HCT116 (cell line): ENCODE results near the gene KLC4. TPM values are rescaled to one million over a fixed set of nuclear protein-coding genes. Genes with fewer than 3 reads are reported as not detected.
A peak's percentile ranks its signal among the peaks of the same experiment; 100 is the strongest.

Source experiments
- ATAC-seq: fragments of 200-7000 bp; cut with Tn5 transposase; 2 replicates; pipeline ENCODE4 v1.9.1; 2020; ENCODE audit warnings: mild to moderate bottlenecking, moderate library complexity
- BruUV-seq: library from RNA; stranded (reverse); fragments of 400-500 nt; replicated peaks from 2 replicates; lab custom pipeline; 2021; lab: Mats Ljungman, UMichigan
- CTCF ChIA-PET: fragments of 300-600 bp; sonication (Branson Sonifier 250); formaldehyde crosslinking; loops from one replicate; lab custom pipeline; 2021; ENCODE audit warnings: antibody characterized with exemption; lab: Charles Lee
- POLR2A ChIA-PET: fragments of 300-600, 350-600 bp; sonication (Branson Sonifier 250); formaldehyde crosslinking; loops from one replicate; lab custom pipeline; 2021; ENCODE audit warnings: antibody characterized with exemption; lab: Charles Lee
- RAD21 ChIA-PET, 2 experiments: fragments of 300-600 bp; sonication (Branson Sonifier 250); formaldehyde crosslinking; loops; one replicate each; lab custom pipeline; 2023; ENCODE audit warnings: low total read pairs in 2 of 2; ENCODE audit not compliant: uncharacterized antibody in 2 of 2, unreplicated experiment in 2 of 2, low non-redundant PET in 1 of 2; lab: Charles Lee
- DNase-seq: peaks from one replicate; pipeline ENCODE4 v3.0.0-alpha.2; 2010; ENCODE audit warnings: low read depth, low spot score
- H2AFZ ChIP-seq: fragments of 200-600 bp; shearing (Covaris generic), sonication (generic); 2 replicates; pipeline ENCODE4 v1.6.1; 2017; ENCODE audit warnings: low read depth, mixed run types, mixed read lengths, antibody characterized with exemption, low read length; ENCODE audit not compliant: poor library complexity, severe bottlenecking
- H3K27ac ChIP-seq: 2 replicates; pipeline ENCODE4 v1.5.1; 2012; ENCODE audit warnings: low read depth, low read length
- H3K27me3 ChIP-seq: fragments of 200-600 bp; sonication (generic); 2 replicates; pipeline ENCODE4 v1.6.1; 2016; ENCODE audit warnings: mixed run types, low read length, mixed read lengths; ENCODE audit not compliant: insufficient read depth
- H3K36me3 ChIP-seq, 2 experiments: fragments of 200-500 bp in 1 of 2; fragments of 200-600 bp in 1 of 2; sonication (Bioruptor generic) in 1 of 2; sonication (generic) in 1 of 2; 2 replicates each; pipeline versions ENCODE4 v1.5.1 to v1.6.1; 2014 to 2016; ENCODE audit warnings: low read length in 2 of 2, inconsistent platforms in 1 of 2, mixed read lengths in 1 of 2, mixed run types in 1 of 2; ENCODE audit not compliant: insufficient read depth in 2 of 2, control insufficient read depth in 1 of 2
- H3K4me1 ChIP-seq, 2 experiments: fragments of 200-600 bp in 1 of 2; sonication (generic) in 1 of 2; 2 replicates each; pipeline versions ENCODE4 v1.5.1 to v1.6.1; 2012 to 2017; ENCODE audit warnings: low read length in 2 of 2, inconsistent platforms in 1 of 2, mild to moderate bottlenecking in 1 of 2, mixed read lengths in 1 of 2, mixed run types in 1 of 2, moderate library complexity in 1 of 2; ENCODE audit not compliant: insufficient read depth in 2 of 2, control insufficient read depth in 1 of 2
- H3K4me2 ChIP-seq: fragments of 200-600 bp; sonication (generic); 2 replicates; pipeline ENCODE4 v1.6.1; 2017; ENCODE audit warnings: mixed run types, low read length, mixed read lengths
- H3K4me3 ChIP-seq, 2 experiments: fragments of 200-600 bp in 1 of 2; sonication (generic) in 1 of 2; replicated peaks in 1 of 2; 2 replicates each; pipeline ENCODE4 v1.5.1; 2011 to 2016; ENCODE audit warnings: low read length in 2 of 2, control low read depth in 1 of 2, low read depth in 1 of 2, mild to moderate bottlenecking in 1 of 2, mixed read lengths in 1 of 2, mixed run types in 1 of 2
- H3K79me2 ChIP-seq: fragments of 200-600 bp; sonication (generic); 2 replicates; pipeline ENCODE4 v1.6.1; 2017; ENCODE audit warnings: mild to moderate bottlenecking, mixed run types, low read length, moderate library complexity, mixed read lengths; ENCODE audit not compliant: insufficient read depth
- H3K9ac ChIP-seq: fragments of 200-600 bp; sonication (generic); 2 replicates; pipeline ENCODE4 v1.6.1; 2016; ENCODE audit warnings: low read length, mixed read lengths
- H3K9me2 ChIP-seq: fragments of 200-600 bp; sonication (generic), shearing (Covaris generic); 2 replicates; pipeline ENCODE4 v1.6.1; 2017; ENCODE audit warnings: mixed run types, mild to moderate bottlenecking, moderate library complexity; ENCODE audit not compliant: insufficient read depth
- H3K9me3 ChIP-seq, 2 experiments: fragments of 200-500 bp in 1 of 2; fragments of 200-600 bp in 1 of 2; sonication (Bioruptor generic) in 1 of 2; sonication (generic) in 1 of 2; 2 replicates each; pipeline ENCODE4 v1.6.1; 2014 to 2017; ENCODE audit warnings: low read length in 2 of 2, mixed read lengths in 2 of 2, inconsistent platforms in 1 of 2, low read depth in 1 of 2, mild to moderate bottlenecking in 1 of 2, mixed run types in 1 of 2, moderate library complexity in 1 of 2; ENCODE audit not compliant: control insufficient read depth in 1 of 2, insufficient read depth in 1 of 2
- H4K20me1 ChIP-seq: fragments of 200-600 bp; sonication (generic), shearing (Covaris generic); 2 replicates; pipeline ENCODE4 v1.6.1; 2017; ENCODE audit warnings: mixed run types, mild to moderate bottlenecking, moderate library complexity; ENCODE audit not compliant: insufficient read depth
- POLR2A ChIP-seq: IDR thresholded peaks from 2 replicates; pipeline ENCODE4 v1.7.0; 2011; ENCODE audit warnings: borderline replicate concordance; ENCODE audit not compliant: insufficient read depth, insufficient read length; ENCODE audit errors: extremely low read depth
- POLR2AphosphoS5 ChIP-seq: IDR thresholded peaks from 2 replicates; pipeline ENCODE4 v1.6.1; 2011; ENCODE audit warnings: mild to moderate bottlenecking, low read depth, low read length, moderate library complexity
- YY1 ChIP-seq: IDR thresholded peaks from 2 replicates; pipeline ENCODE4 v1.6.1; 2011; ENCODE audit warnings: low read length, low read depth, moderate library complexity, mild to moderate bottlenecking; ENCODE audit not compliant: insufficient replicate concordance; ENCODE audit errors: extremely low read depth
- ZFX ChIP-seq: fragments of 450-650 bp; IDR thresholded peaks from 2 replicates; pipeline ENCODE4 v1.6.1; 2017
- intact Hi-C: fragments of 100-400 bp; cut with micrococcal nuclease; formaldehyde crosslinking; loops from 2 replicates; pipeline ENCODE4 v1.10.0; 2022
- total RNA-seq: library from RNA; stranded (reverse); gene quantifications from one replicate; pipeline ENCODE4 v1.2.1, GENCODE V29; 2021; ENCODE audit not compliant: unreplicated experiment
- TF ChIP-seq, protein P1 (sequence below): IDR thresholded peaks from 2 replicates; pipeline ENCODE4 v1.6.1; 2012
- TF ChIP-seq, protein P2 (sequence below): IDR thresholded peaks from 2 replicates; pipeline ENCODE4 v1.6.1; 2011; ENCODE audit warnings: mild to moderate bottlenecking, low read length, moderate library complexity; ENCODE audit not compliant: insufficient replicate concordance; ENCODE audit errors: extremely low read depth

KLC4 gene
- total RNA-seq, 1 experiment from 2014 or later, result 16.2 TPM

DNA sequence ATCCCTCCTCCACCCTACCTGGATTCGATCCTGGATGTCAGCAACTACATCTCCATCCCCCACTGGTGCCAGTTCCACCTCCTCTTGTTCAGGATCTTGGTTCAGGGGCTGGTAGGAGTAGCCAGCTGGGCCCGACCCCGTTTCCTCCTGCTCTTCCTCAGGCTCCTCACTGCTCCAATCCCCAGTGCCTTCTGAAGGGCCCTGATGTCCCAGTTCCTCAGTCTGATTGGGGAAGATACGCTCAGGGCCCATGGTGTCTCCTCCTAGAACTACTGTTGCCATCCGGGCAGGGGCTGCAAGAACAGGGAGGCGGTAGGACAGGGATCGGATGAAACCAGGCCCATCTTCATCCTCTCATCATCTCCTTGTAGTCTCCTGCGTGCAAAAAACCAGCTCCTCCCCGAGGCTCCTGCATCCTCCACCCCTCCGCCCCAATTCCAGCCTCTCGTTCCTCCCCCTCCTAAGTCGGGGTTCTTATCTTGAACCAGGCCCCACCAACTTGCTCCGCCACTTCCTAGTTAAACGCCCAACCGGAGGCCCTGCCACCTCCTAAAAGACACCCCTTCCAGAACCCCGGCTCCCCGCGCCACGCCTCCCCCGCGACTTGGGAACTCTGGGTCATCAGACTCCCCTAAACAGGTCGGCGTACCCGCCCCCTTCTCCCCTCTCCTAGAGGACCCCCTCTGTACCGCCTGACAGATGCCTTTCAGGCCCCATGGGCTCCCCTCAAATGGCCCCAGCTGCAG is 46.2 kb upstream of the KLC4 start:
- peaks cover 46% of the 10 kb centered on the region for H3K79me2 ChIP-seq
- intact Hi-C loops, result loop anchor here (5.0 kb wide), 2 partner anchors 44 to 256 kb away; partner anchors contain the start of genes KLC4 and MRPL2
- ChIA-PET CTCF (interaction anchor here (2.0 kb wide), 1 partner anchor 29 kb away, joined by 5 read pairs; the partner anchor contains the start of gene PPP2R5D), RAD21 (interaction anchor here in 1 of 2 experiments (0.9 kb wide), 1 partner anchor 9 kb away, joined by 3 read pairs; no protein-coding TSS in a partner anchor), POLR2A (interaction anchor here (0.8 to 2.0 kb wide), 8 partner anchors 11 to 131 kb away, joined by 3 to 14 read pairs (median 6); partner anchors contain the start of genes CUL7, KLC4, MRPL2 and PPP2R5D)
- H3K4me1 ChIP-seq, result peaks cover 7 to 20% of the 10 kb centered on the region in 2 experiments; a peak in 2 of 4 replicates
- no peaks in the 10 kb centered on the region for H3K9me2 ChIP-seq
- H3K9me3 ChIP-seq, result no peaks in the 10 kb centered on the region
- no peaks in the 10 kb centered on the region for H4K20me1 ChIP-seq
- H3K27ac ChIP-seq, result peak overlapping the region; percentile 52
- peak overlapping the region; percentile 84 for H3K9ac ChIP-seq
- TF ChIP-seq YY1 (no peak), POLR2AphosphoS5 (peak; percentile 15; the same call in 1 of the 2 replicates)
- DNase-seq, result no peak
- no TSS peak for BruUV-seq
- H3K4me3 ChIP-seq, result peak overlapping the region; percentile 91 to 99
- peak; percentile 29 for ATAC-seq
- H3K4me2 ChIP-seq, result peak overlapping the region; percentile 79
- peak overlapping the region; percentile 64 for H2AFZ ChIP-seq
- peaks cover 29 to 35% of the 10 kb centered on the region in 2 experiments for H3K36me3 ChIP-seq
- H3K27me3 ChIP-seq, result no peaks in the 10 kb centered on the region

DNA sequence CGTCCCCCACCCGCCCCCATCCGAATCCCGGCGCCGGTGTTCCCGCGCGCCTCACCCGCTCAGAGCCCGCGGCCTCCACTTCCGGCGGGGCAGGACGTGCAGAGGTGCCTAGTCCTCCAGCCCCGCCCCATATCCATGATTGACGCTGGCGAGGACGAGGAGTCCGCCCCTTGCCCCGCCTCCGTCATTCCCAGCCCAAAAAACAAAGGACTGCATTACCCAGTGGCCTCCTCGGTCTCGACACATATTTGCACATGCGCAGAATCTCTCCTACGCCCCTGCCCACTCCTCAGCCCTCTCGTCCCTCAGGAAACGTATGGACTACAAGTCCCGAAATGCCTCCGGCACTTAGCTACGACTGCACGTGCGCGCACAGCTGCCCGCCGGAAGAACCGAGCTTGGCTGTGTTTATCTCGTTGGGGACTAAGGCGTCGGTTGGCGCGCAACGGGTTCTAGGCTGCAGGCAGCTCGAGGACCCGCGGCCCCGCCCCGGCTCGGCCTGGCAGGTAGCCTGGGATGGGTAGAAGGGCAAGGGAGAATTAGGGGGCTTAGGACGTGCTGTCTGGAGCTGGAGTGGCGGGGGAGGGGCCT is 45.5 kb upstream of the KLC4 start, which contains the start of the genes KLHDC3 and MEA1:
Gene KLHDC3 (plus strand): TSS at position 407 of the 591 bp plus-strand sequence. CDS start 2,944 bp downstream, outside the sequence.
Gene MEA1 (minus strand): TSS at position 104 of the 591 bp plus-strand sequence. CDS start 133 bp downstream, outside the sequence.
- peak within 1 kb of the TSS; percentile 57 for H3K27ac ChIP-seq
- H4K20me1 ChIP-seq, result no peaks in the 10 kb centered on the region
- peak; percentile 95 for ATAC-seq
- H3K4me3 ChIP-seq, result peak within 1 kb of the TSS; percentile 91 to 99
- RAD21 ChIA-PET, result interaction anchor here in 1 of 2 experiments (0.6 to 0.9 kb wide), 2 partner anchors 8 to 45 kb away, joined by 3 read pairs; partner anchors contain the start of genes KLC4 and MRPL2
- no TSS peak for BruUV-seq
- peak within 1 kb of the TSS; percentile 79 for H3K4me2 ChIP-seq
- peak within 1 kb of the TSS; percentile 64 for H2AFZ ChIP-seq
- H3K9ac ChIP-seq, result peak within 1 kb of the TSS; percentile 84
- POLR2A ChIA-PET, result interaction anchor here (0.6 to 2.0 kb wide), 11 partner anchors 10 to 130 kb away, joined by 3 to 14 read pairs (median 4); partner anchors contain the start of genes CUL7, KLC4, MRPL2 and PPP2R5D
- intact Hi-C loops, result loop anchor here (1.0 to 5.0 kb wide), 3 partner anchors 43 to 257 kb away; partner anchors contain the start of genes CNPY3, KLC4 and MRPL2
- H3K27me3 ChIP-seq, result no peaks in the 10 kb centered on the region
- no peaks in the 10 kb centered on the region for H3K9me2 ChIP-seq
- peak; percentile 100 for DNase-seq
- peaks cover 46% of the 10 kb centered on the region for H3K79me2 ChIP-seq
- peak; percentile 56 for TF ChIP-seq POLR2A
- TF ChIP-seq, protein P1, sequence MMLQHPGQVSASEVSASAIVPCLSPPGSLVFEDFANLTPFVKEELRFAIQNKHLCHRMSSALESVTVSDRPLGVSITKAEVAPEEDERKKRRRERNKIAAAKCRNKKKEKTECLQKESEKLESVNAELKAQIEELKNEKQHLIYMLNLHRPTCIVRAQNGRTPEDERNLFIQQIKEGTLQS, result no peak
- peak; percentile 86 for TF ChIP-seq POLR2AphosphoS5
- TF ChIP-seq, protein P2, sequence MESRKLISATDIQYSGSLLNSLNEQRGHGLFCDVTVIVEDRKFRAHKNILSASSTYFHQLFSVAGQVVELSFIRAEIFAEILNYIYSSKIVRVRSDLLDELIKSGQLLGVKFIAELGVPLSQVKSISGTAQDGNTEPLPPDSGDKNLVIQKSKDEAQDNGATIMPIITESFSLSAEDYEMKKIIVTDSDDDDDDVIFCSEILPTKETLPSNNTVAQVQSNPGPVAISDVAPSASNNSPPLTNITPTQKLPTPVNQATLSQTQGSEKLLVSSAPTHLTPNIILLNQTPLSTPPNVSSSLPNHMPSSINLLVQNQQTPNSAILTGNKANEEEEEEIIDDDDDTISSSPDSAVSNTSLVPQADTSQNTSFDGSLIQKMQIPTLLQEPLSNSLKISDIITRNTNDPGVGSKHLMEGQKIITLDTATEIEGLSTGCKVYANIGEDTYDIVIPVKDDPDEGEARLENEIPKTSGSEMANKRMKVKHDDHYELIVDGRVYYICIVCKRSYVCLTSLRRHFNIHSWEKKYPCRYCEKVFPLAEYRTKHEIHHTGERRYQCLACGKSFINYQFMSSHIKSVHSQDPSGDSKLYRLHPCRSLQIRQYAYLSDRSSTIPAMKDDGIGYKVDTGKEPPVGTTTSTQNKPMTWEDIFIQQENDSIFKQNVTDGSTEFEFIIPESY, result peak; percentile 47
- peak; percentile 61; the same call in 1 of the 2 replicates for TF ChIP-seq ZFX
- TF ChIP-seq YY1, result peak; percentile 72
- CTCF ChIA-PET, result interaction anchor here (0.6 to 2.0 kb wide), 5 partner anchors 9 to 940 kb away, joined by 3 to 7 read pairs (median 5); partner anchors contain the start of gene PPP2R5D
- peaks cover 7 to 20% of the 10 kb centered on the region in 2 experiments; a peak in 2 of 4 replicates for H3K4me1 ChIP-seq
- H3K36me3 ChIP-seq, result peaks cover 27 to 29% of the 10 kb centered on the region in 2 experiments
- H3K9me3 ChIP-seq, result no peaks in the 10 kb centered on the region
